HFF-Myc (cell line): ENCODE measurements around the gene MICU1.

ENCODE experiments used
- DNase-seq: peaks from one replicate; pipeline ENCODE4 v3.0.0-alpha.2; 2011; ENCODE audit warnings: low read depth; ENCODE audit errors: extremely low read depth
- H3K4me3 ChIP-seq: replicated peaks from 2 replicates; pipeline ENCODE4 v1.5.1; 2011; ENCODE audit warnings: low read depth, mild to moderate bottlenecking, control low read depth, low read length
- TF ChIP-seq, protein P1 (sequence below): IDR thresholded peaks from 2 replicates; pipeline ENCODE4 v1.5.1; 2012; ENCODE audit warnings: mild to moderate bottlenecking, low read depth, low read length, control low read depth; ENCODE audit errors: missing control alignments

Gene MICU1

DNA sequence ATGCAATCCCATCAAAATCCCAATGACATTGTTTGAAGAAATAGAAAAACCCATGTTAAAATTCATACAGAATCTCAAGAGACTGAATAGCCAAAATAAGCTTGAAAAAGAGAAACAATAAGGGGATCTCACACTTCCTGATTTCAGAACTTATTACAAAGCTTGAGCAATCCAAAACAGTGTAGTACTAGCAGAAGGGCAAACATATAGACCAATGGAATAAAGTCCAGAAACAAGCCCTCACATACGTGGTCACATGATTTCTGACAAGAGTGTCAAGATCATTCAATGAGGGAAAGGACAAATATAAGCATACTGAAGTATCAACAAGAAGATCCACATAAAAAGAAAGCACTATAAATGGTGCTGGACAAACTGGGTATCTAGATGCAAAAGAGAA lies 31.9 kb downstream of the MICU1 start:
- no peak overlapping the region for H3K4me3 ChIP-seq
- no peak for DNase-seq
- TF ChIP-seq, protein P1, sequence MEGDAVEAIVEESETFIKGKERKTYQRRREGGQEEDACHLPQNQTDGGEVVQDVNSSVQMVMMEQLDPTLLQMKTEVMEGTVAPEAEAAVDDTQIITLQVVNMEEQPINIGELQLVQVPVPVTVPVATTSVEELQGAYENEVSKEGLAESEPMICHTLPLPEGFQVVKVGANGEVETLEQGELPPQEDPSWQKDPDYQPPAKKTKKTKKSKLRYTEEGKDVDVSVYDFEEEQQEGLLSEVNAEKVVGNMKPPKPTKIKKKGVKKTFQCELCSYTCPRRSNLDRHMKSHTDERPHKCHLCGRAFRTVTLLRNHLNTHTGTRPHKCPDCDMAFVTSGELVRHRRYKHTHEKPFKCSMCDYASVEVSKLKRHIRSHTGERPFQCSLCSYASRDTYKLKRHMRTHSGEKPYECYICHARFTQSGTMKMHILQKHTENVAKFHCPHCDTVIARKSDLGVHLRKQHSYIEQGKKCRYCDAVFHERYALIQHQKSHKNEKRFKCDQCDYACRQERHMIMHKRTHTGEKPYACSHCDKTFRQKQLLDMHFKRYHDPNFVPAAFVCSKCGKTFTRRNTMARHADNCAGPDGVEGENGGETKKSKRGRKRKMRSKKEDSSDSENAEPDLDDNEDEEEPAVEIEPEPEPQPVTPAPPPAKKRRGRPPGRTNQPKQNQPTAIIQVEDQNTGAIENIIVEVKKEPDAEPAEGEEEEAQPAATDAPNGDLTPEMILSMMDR: no peak

GRCh38 chr10:72588266-72588665 lies 37.6 kb downstream of the MICU1 start:
- H3K4me3 ChIP-seq: no peak overlapping the region
- no peak for DNase-seq
- TF ChIP-seq, protein P1: no peak

GRCh38 chr10:72587568-72587967 lies 38.3 kb downstream of the MICU1 start:
- TF ChIP-seq, protein P1: no peak
- no peak for DNase-seq

DNA sequence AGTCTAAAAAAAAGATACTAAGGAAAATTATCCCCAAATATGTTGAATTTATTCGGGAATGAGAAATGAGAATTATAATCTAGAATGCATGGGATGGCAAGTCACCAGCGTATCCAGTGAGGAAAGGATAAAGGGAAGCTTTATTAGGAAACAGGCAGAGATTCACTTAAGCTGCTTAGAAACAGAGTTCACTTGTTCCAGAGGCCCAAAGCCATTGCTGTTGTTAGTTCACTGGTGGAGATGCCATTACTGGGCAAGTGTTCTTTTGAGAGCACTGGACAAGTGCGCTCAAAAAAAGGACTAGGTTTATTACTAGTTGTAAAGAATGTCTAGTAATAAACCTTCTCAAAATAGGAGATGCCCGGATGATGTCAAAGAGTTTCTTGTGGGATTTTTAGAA lies 51.2 kb downstream of the MICU1 start:
- no peak for DNase-seq
- TF ChIP-seq, protein P1: no peak
- H3K4me3 ChIP-seq: no peak overlapping the region

More at GRCh38 chr10:72587568-72587967, 38.3 kb downstream of the MICU1 start:
- no peak overlapping the region for H3K4me3 ChIP-seq

DNA sequence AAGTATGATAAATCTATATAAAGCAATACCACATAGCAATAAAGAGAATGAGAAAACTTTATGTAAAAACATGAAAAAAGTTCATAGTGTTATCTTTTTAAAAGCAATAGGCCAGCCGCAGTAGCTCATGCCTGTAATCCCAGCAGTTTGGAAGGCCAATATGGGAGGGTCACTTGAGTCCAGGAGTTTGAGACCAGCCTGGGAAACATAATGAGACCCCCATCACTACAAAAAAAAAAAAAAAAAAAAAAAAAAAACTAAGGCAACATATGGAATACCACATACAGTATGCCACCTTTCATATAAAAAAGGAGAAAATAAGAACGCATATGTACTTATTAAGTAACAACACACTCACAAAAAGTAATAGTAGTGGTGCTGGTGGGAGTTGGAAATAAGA lies 52.8 kb downstream of the MICU1 start:
- DNase-seq: no peak
- TF ChIP-seq, protein P1: no peak
- no peak overlapping the region for H3K4me3 ChIP-seq

DNA sequence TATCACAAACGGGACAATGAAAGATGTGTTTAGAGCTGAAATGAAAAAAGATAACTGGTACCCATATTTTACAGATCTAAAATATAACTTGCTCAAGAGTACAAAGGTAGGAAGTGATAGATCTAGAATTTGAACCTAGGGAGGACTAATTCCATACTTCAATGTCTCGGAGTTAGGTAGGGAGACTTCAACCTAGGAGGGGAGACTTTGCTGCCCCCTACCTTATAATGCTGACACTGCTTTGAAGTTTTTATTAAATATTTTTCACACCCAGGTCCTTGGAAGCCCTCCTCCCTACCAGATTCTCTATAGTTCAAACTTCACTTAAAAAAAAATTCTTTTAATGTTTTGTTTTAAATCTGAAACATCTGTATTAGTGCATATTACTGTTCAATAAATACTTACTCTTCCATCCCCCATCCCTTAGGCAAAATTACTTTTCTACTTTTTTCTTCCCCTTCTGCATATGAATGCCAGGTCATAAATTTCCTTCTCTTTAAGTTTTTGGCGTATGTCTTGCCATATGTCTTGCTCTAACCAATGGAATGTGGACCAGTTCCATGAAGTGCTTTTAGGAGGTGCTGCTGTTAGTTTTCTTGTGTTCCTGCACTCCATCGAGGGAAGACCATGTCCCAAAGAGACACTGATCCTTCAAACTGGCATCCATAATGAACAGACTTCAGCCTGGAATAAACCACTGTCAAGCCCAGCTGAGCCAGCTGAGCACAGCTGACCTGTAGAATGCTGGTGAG lies 57.8 kb downstream of the MICU1 start:
- H3K4me3 ChIP-seq: no peak overlapping the region
- DNase-seq: no peak
- TF ChIP-seq, protein P1: peak; percentile 38

DNA sequence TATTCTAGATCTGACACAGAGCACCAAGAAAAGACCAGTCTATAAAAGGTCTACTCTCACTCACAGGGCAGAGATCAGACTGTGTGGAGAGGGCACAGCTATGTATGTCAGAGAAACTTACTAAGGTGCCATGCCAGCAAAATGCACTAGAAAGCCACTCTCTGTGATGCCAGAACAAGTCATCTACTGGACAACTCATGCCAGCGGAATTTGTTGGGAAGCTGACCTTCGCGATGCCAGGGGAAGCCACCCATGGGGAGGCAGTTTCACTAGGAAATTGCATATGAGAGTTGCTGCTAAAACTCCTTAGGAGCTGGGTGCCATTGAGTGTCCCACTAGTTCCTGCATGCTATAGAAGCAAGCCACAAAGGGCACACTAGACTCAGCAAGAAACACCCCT lies 58.5 kb downstream of the MICU1 start:
- no peak overlapping the region for H3K4me3 ChIP-seq
- DNase-seq: no peak

More for the DNA sequence above, 58.5 kb downstream of the MICU1 start:
- TF ChIP-seq, protein P1: no peak
